IMR-90 (cell line): ENCODE data around the gene CH25H. TPM values are rescaled to one million over a fixed set of nuclear protein-coding genes. Genes with fewer than 3 reads are reported as not detected.

Source experiments
- ATAC-seq: fragments of 200-7000 bp; cut with Tn5 transposase; 2 replicates; pipeline ENCODE4 v1.9.1; 2020; ENCODE audit warnings: low read depth, mild to moderate bottlenecking, moderate library complexity
- BruUV-seq: library from RNA; stranded (reverse); fragments of 400-500 nt; replicated peaks from 2 replicates; lab custom pipeline; 2021; lab: Mats Ljungman, UMichigan
- CTCF ChIA-PET: fragments of 300-600 bp; formaldehyde crosslinking; extraction: SDS; loops from one replicate; lab custom pipeline; 2021; ENCODE audit warnings: antibody characterized with exemption; lab: Yijun Ruan, JAX
- POLR2A ChIA-PET: fragments of 300-600 bp; sonication (Branson Sonifier 250); formaldehyde crosslinking; loops from one replicate; lab custom pipeline; 2022; ENCODE audit warnings: antibody characterized with exemption; ENCODE audit not compliant: unreplicated experiment; lab: Charles Lee
- DNase-seq: peaks from one replicate; pipeline ENCODE4 v3.0.0; 2013
- H2AFZ ChIP-seq: replicated peaks from 2 replicates; pipeline ENCODE3; 2013; ENCODE audit warnings: low read length, mild to moderate bottlenecking; ENCODE audit not compliant: poor library complexity
- H2AK5ac ChIP-seq: 2 replicates; pipeline ENCODE4 v1.6.1; 2013; ENCODE audit warnings: low read depth, low read length, inconsistent platforms
- H2AK9ac ChIP-seq: replicated peaks from 2 replicates; pipeline ENCODE3; 2013; ENCODE audit warnings: mild to moderate bottlenecking, low read depth, low read length, moderate library complexity; ENCODE audit not compliant: poor library complexity
- H2BK120ac ChIP-seq: 2 replicates; pipeline ENCODE4 v1.6.1; 2013; ENCODE audit warnings: low read depth, low read length, inconsistent platforms
- H2BK15ac ChIP-seq: 3 replicates; pipeline ENCODE4 v1.6.1; 2013; ENCODE audit warnings: low read depth, low read length, inconsistent platforms
- H2BK20ac ChIP-seq: 2 replicates; pipeline ENCODE4 v1.6.1; 2013; ENCODE audit warnings: low read depth, mild to moderate bottlenecking, inconsistent platforms, low read length, moderate library complexity
- H2BK5ac ChIP-seq: 2 replicates; pipeline ENCODE4 v1.6.1; 2013; ENCODE audit warnings: mild to moderate bottlenecking, low read depth, low read length, inconsistent platforms; ENCODE audit not compliant: poor library complexity, severe bottlenecking
- H3K14ac ChIP-seq: replicated peaks from 2 replicates; pipeline ENCODE4 v1.6.1; 2013; ENCODE audit warnings: low read depth, low read length, inconsistent platforms
- H3K18ac ChIP-seq: 2 replicates; pipeline ENCODE4 v1.6.1; 2013; ENCODE audit warnings: low read depth, low read length, control low read depth
- H3K23ac ChIP-seq: 2 replicates; pipeline ENCODE4 v1.6.1; 2013; ENCODE audit warnings: low read depth, low read length, inconsistent platforms
- H3K27ac ChIP-seq: 2 replicates; pipeline ENCODE4 v1.5.1; 2013; ENCODE audit warnings: mild to moderate bottlenecking, control low read depth, low read length; ENCODE audit not compliant: insufficient read depth
- H3K27me3 ChIP-seq: 2 replicates; pipeline ENCODE4 v1.6.1; 2013; ENCODE audit warnings: low read length; ENCODE audit not compliant: control insufficient read depth, insufficient read depth
- H3K36me3 ChIP-seq: 2 replicates; pipeline ENCODE4 v1.6.1; 2013; ENCODE audit warnings: low read length, mixed read lengths; ENCODE audit not compliant: control insufficient read depth, insufficient read depth
- H3K4ac ChIP-seq: 2 replicates; pipeline ENCODE4 v1.6.1; 2013; ENCODE audit warnings: low read depth, low read length, inconsistent platforms
- H3K4me1 ChIP-seq: 2 replicates; pipeline ENCODE4 v1.6.1; 2013; ENCODE audit warnings: low read length, mixed read lengths; ENCODE audit not compliant: control insufficient read depth, insufficient read depth
- H3K4me2 ChIP-seq: 2 replicates; pipeline ENCODE4 v1.6.1; 2013; ENCODE audit warnings: low read depth, mild to moderate bottlenecking, control low read depth, low read length, moderate library complexity
- H3K4me3 ChIP-seq: 2 replicates; pipeline ENCODE4 v1.5.1; 2013; ENCODE audit warnings: low read depth, mild to moderate bottlenecking, control low read depth, low read length, moderate library complexity; ENCODE audit not compliant: insufficient read depth
- H3K56ac ChIP-seq: 2 replicates; pipeline ENCODE4 v1.6.1; 2013; ENCODE audit warnings: low read length, inconsistent platforms; ENCODE audit not compliant: insufficient read depth; ENCODE audit errors: extremely low read depth
- H3K79me1 ChIP-seq, 2 experiments: 2 replicates each; pipeline ENCODE4 v1.6.1; 2013; ENCODE audit warnings: low read length in 2 of 2, inconsistent platforms in 1 of 2, low read depth in 1 of 2
- H3K9ac ChIP-seq: 2 replicates; pipeline ENCODE4 v1.6.1; 2013; ENCODE audit warnings: low read depth, low read length, control low read depth
- H3K9me1 ChIP-seq: 2 replicates; pipeline ENCODE4 v1.6.1; 2013; ENCODE audit warnings: low read length, inconsistent platforms; ENCODE audit not compliant: insufficient read depth
- H3K9me3 ChIP-seq: 2 replicates; pipeline ENCODE4 v1.6.1; 2013; ENCODE audit warnings: low read length; ENCODE audit not compliant: control insufficient read depth, insufficient read depth
- H4K20me1 ChIP-seq: 2 replicates; pipeline ENCODE4 v1.6.1; 2013; ENCODE audit warnings: low read length, inconsistent platforms; ENCODE audit not compliant: insufficient read depth
- H4K5ac ChIP-seq: 2 replicates; pipeline ENCODE4 v1.6.1; 2013; ENCODE audit warnings: mild to moderate bottlenecking, low read depth, low read length, control low read depth
- H4K8ac ChIP-seq, 2 experiments: 2 replicates each; pipeline ENCODE4 v1.6.1; 2013; ENCODE audit warnings: low read depth in 2 of 2, low read length in 2 of 2, control low read depth in 1 of 2, inconsistent platforms in 1 of 2
- H4K91ac ChIP-seq: 2 replicates; pipeline ENCODE4 v1.6.1; 2013; ENCODE audit warnings: low read depth, low read length, inconsistent platforms; ENCODE audit not compliant: insufficient read depth
- NFE2L2 ChIP-seq: fragments of 150-350 bp; IDR thresholded peaks from 2 replicates; pipeline ENCODE4 v1.6.1; 2016; ENCODE audit warnings: low read depth, mild to moderate bottlenecking, low read length
- POLR2A ChIP-seq: IDR thresholded peaks from 2 replicates; pipeline ENCODE4 v1.6.1; 2012; ENCODE audit warnings: mild to moderate bottlenecking, low read depth, low read length
- RAD21 ChIP-seq: IDR thresholded peaks from 2 replicates; pipeline ENCODE4 v1.6.1; 2012; ENCODE audit warnings: low read length, improper control_type of control experiment
- SMC3 ChIP-seq: fragments of 150-350 bp; IDR thresholded peaks from 2 replicates; pipeline ENCODE4 v1.6.1; 2016; ENCODE audit warnings: low read depth, mild to moderate bottlenecking, antibody characterized with exemption, low read length, moderate library complexity
- WGBS, 2 experiments: methylation state at CpG; one replicate each; pipeline versions ENCODE4 v1.1.5 to v1.1.7; 2013; ENCODE audit warnings: missing lambda C conversion rate in 2 of 2; ENCODE audit not compliant: insufficient read length in 1 of 2; ENCODE audit errors: extremely low coverage in 2 of 2; 5-methylcytosine and 5-hydroxymethylcytosine counted together
- dilution Hi-C: fragments of 300-500 bp; cut with HindIII; formaldehyde crosslinking; loops from one replicate; pipeline ENCODE4 v1.14.3; 2018; ENCODE audit warnings: low sequenced_read_pairs; ENCODE audit not compliant: unreplicated experiment
- in situ Hi-C: fragments of 300-500 bp; cut with MboI; formaldehyde crosslinking; loops from 3 replicates; pipeline ENCODE4 v1.14.3; 2019; ENCODE audit warnings: low sequenced_read_pairs, inconsistent platforms, mixed read lengths
- intact Hi-C: fragments of 100-400 bp; cut with micrococcal nuclease; formaldehyde crosslinking; loops from 2 replicates; pipeline ENCODE4 v1.10.0; 2022
- polyA plus RNA-seq, 3 experiments: library from polyadenylated mRNA; depleted of rRNA; stranded (reverse); fragments of >200 nt; gene quantifications; 2 replicates each; pipeline ENCODE4 v1.2.3, GENCODE V29; 2012; ENCODE audit warnings: low replicate concordance in 1 of 3
- total RNA-seq: library from RNA; depleted of rRNA; stranded (reverse); fragments of >200 nt; gene quantifications from 2 replicates; pipeline ENCODE4 v1.2.3, GENCODE V29; 2012
- TF ChIP-seq, protein P1 (sequence below): conservative IDR thresholded peaks from 2 replicates; pipeline ENCODE4 v1.5.1; 2012; ENCODE audit warnings: mild to moderate bottlenecking, low read depth, low read length, improper control_type of control experiment

CH25H gene
- total and polyA plus RNA-seq, 2 of the 4 experiments (the other 2 are of a cell fraction), result 0.12 to 0.18 TPM

DNA sequence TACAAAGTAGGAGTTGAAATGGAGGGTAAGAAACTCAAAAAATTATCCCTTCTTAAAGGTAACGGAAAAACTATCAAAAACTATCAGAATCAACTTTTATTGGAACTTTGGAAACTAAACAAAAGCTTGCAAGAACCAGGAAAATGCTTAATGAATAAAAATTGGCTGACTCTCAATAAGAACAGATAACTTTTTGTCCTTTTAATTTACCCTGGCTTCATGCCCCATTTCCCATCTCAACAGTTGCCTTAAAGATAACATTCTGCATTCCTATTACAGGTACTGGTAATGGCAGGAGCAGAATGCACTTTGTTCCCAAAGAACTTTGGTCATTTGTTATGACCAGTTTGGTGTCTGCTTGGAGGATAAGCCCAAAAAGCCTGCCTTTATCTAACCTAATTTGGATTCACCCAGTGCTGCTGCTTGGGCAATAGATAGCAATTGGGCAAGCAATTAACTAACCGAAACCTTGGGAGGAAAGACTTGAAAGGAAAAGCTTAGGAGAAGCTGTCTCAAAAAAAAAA is 17.8 kb downstream of the CH25H start:
- Histone ChIP-seq H3K56ac (no peak overlapping the region), H3K4ac (no peak overlapping the region), H3K9ac (no peak overlapping the region), H2AK9ac (no peak overlapping the region), H3K4me2 (no peak overlapping the region), H2BK120ac (no peak overlapping the region), H4K8ac (no peak overlapping the region), H3K27me3 (no peaks in the 10 kb centered on the region), H2AK5ac (no peak overlapping the region), H3K27ac (no peak overlapping the region), H2BK20ac (no peak overlapping the region), H3K9me1 (no peaks in the 10 kb centered on the region), H3K14ac (no peak overlapping the region), H4K20me1 (no peaks in the 10 kb centered on the region), H3K79me1 (no peaks in the 10 kb centered on the region), H3K9me3 (no peaks in the 10 kb centered on the region), H3K4me3 (no peak overlapping the region), H3K23ac (no peak overlapping the region), H3K18ac (no peak overlapping the region), H4K5ac (no peak overlapping the region), H3K4me1 (peaks cover 3% of the 10 kb centered on the region; the same call in 1 of the 2 replicates), H3K36me3 (no peaks in the 10 kb centered on the region), H2BK5ac (no peak overlapping the region), H2AFZ (no peak overlapping the region), H4K91ac (no peak overlapping the region), H2BK15ac (no peak overlapping the region)
- ChIA-PET CTCF (no interaction called here), POLR2A (interaction anchor here (0.6 kb wide), 1 partner anchor 14 kb away, joined by 5 read pairs; no protein-coding TSS in a partner anchor)
- dilution Hi-C loops (no loop called here), intact Hi-C loops (no loop called here), in situ Hi-C loops (no loop called here)
- ATAC-seq (no peak), DNase-seq (no peak)
- BruUV-seq, result no TSS peak
- no CpG with 5 or more reads among the region's 2 CpGs for WGBS, 2 experiments
- no peak for TF ChIP-seq POLR2A
- TF ChIP-seq SMC3, result no peak
- TF ChIP-seq NFE2L2, result no peak
- no peak for TF ChIP-seq RAD21
- TF ChIP-seq, protein P1, sequence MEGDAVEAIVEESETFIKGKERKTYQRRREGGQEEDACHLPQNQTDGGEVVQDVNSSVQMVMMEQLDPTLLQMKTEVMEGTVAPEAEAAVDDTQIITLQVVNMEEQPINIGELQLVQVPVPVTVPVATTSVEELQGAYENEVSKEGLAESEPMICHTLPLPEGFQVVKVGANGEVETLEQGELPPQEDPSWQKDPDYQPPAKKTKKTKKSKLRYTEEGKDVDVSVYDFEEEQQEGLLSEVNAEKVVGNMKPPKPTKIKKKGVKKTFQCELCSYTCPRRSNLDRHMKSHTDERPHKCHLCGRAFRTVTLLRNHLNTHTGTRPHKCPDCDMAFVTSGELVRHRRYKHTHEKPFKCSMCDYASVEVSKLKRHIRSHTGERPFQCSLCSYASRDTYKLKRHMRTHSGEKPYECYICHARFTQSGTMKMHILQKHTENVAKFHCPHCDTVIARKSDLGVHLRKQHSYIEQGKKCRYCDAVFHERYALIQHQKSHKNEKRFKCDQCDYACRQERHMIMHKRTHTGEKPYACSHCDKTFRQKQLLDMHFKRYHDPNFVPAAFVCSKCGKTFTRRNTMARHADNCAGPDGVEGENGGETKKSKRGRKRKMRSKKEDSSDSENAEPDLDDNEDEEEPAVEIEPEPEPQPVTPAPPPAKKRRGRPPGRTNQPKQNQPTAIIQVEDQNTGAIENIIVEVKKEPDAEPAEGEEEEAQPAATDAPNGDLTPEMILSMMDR, result no peak
